HL-60/S4 treated with retinoic acid at 250 ng/mL for 4 days and 3 days (cell line): Measurements from ENCODE around the gene CDH13.

ENCODE experiments used
- in situ Hi-C: fragments of 300-500 bp; cut with MboI; formaldehyde crosslinking; loops from 2 replicates; pipeline ENCODE4 v1.7.0; 2022; ENCODE audit warnings: low sequenced_read_pairs

The CDH13 gene

DNA sequence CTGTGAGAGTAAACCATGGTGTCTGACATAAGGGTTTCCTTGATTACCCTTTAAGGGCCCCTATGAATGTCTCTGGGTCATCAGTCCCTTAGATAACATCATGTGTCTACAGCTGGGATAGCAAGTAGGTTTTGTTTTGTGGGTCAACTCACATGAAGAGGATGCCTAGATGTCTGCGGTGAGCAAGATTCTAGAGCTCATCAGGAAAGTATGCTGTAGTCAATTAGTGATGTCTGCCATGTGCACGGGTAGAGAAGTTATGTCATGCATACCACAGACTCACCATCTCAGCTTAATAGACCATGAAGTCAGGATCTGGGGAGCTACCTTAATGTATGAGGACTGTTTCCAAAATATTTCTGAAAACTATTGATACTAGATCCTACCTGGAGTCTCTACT is 57.5 kb downstream of the CDH13 start:
- in situ Hi-C loops = no loop called here

DNA sequence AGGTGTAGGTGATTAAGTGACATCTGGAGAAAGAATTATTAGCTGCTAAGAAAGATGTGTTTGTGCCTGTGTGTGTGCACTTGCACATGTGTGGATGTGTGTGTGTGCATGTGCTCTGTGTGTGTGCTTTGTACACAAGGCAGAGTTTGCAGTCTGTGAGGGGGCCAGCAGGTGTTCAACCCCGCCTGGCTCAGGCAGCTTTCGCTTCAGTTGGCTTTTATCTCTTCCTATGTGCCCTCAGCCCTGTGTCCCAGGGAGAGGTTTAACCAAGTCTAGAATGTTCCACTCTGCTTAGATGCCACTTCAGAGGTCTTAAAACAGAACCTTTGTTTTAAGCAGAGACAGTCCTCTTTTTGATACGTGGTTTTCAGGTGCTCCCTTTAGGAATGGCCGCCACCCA is 58.8 kb downstream of the CDH13 start:
- in situ Hi-C loops = no loop called here

DNA sequence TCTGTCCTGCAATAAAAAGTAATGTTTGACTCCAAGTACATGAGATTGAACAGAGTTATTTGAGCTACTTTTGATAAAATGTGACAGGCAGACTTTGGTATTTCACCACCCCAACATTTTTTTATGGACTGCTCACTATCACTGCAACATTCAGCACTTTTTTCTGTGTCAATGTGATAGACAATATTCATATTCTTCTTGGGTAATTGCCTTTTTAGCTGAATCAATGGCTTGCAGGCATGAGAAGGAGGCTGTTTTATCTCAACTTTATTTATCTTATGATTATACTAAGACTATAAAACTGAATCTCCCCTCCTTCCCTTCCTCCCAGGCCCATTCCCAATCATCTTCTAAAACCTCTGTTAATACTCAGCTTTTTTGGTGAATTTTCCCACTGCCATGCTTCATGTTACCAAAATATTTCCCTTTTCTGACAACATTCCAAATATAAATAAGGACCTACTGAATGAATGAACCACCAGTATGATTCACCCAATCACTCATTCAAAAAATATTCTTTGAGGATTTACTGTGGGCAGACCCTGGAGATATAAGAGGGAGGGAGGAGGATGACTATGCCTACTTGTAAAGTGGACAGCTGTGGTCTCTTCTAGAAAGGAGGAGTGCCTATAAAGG is 67.6 kb downstream of the CDH13 start:
- in situ Hi-C loops = no loop called here

DNA sequence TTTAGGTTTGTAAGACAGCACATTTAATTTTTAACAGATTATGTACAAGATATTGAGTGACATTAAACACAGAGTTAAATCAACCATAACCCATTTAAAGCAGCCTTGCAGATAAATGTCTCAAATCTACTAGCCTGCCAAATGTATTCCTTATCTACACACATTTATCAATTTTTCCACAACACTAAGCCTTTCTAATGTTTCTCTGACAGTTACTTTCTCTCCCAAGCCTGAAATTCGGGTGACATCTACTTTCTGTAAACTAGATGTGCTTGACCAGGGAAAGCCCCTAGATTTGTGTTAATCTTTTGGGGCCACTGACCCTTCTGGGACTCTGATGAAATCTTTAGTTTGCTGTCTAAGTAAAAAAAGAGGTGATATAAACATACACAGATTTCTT is 69.0 kb downstream of the CDH13 start:
- in situ Hi-C loops = no loop called here

DNA sequence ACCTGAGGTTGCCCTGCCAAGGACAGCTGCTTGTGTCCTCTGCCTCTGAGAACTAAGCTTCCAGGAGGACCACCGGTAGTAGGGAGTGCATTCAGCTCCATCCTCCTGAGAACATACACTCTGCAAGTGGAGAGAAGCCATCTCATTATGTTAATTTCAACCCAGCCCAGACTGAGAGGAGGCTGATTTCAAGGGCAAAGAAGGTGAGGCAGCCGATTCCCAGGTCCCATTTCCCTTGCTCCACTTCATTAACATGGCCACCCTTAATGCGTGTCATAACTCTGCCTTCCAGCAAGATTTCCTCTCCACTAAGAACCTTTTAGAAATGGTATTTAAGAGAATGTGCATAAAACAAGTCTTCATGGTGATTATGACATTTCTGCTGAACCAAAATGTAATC is 72.5 kb downstream of the CDH13 start:
- in situ Hi-C loops = no loop called here

DNA sequence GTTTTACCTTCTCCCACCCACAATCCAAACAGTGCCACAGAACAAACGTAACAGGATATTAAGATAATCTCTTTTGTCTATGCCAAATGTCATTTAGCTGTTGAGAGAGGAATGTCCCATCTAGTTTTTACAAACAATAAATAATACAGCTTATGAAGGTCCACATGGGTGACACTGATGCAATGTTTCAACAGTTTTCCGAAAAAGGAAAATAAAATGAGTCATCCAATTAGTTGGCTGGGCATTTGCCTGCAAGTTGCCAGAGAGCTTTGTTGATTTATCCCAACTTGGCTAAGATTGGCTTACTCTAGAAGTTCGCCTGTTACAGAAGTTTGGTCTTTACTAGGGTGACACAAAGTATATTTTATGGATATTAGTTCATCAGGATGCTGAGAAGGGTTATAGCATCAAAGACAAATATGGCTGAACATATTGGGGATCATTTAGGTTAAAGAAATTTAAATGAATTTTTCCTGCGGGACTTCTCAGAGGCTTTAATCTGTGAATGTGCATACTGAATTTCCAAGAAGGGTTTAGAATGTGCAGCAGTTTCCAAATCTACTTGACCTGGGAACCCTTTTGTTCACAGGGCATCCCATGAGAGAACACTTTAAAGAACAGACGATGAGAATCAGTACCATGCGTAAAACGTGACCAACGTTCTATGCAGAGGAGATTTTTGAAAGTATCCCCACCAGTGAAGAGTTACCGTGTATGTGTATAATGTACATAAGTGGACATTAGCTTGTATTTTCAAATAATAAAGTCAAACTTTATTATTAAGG is 73.1 kb downstream of the CDH13 start:
- in situ Hi-C loops = no loop called here

DNA sequence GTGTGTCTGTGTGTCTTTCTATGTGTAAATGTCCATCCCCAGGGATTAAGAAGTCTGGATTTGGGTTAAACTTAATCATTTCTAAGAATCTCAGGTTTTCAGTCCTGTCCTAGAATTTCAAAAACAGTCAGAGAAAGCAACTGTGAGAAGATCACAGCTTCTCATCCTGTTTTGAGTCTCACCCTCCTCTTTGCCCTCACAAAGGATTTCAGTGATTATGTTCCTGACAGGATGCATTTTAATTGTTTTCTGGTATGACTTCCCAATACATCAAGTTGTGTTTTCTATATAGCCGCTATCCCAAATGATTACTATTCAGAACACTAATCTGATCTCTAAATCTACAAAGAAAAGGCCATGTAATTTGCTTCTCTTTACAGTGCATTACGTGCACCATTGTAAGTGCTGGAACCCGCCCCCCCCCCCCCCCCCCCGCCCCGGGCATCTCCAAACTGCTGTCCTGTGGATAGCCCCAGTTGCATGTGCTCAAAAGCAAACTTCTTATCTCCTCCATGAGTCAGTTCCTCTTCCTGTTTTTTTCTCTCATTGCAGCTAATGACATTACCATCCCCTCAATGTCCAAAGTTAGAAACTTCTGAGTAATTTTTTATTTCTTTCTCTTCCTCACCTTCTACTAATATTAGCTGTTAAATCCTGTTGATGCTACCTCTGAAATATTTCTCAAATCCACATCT is 73.9 kb downstream of the CDH13 start:
- in situ Hi-C loops = no loop called here

DNA sequence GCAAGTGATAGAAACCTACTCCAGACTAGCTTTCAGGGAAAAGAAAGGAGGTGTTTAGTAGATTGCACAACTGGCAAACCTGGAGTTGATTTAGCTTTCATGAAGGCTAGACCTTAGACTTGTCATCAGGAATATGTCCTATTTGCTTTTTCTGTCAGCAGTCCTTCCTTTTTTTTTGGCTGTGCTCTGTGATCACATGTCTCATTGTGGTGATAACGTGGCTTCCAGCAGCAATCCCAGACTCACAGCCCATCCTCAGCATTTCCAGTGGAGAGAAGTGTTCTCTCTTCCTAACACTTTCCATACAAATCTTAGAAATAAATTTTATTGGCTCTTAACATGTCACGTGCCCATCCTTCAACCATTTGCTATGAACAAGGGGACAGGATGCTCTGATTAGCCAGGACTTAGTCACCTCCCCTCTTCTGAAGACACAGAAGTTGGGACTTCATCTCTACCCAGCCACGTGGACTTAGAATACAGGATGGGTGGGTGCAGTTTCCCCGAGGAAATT is 74.7 kb downstream of the CDH13 start:
- in situ Hi-C loops = no loop called here

DNA sequence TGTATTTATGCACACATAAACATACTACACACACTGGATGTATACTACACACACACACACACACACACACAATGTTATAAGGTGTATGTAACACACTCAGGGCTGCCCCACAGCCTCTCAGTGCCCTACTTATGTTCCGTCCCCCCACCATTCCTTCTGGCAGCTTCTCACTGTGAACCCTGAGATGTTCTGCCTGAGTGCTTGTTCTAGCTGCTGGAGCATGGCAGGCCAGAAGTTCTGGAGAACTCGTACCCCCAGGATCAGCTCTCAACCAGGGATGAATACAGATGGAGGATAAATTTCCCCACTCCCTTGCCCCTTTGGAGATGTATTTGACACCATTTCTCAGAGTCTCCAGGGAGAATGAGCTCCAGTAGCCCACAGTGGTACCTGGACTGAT is 76.4 kb downstream of the CDH13 start:
- in situ Hi-C loops = no loop called here

DNA sequence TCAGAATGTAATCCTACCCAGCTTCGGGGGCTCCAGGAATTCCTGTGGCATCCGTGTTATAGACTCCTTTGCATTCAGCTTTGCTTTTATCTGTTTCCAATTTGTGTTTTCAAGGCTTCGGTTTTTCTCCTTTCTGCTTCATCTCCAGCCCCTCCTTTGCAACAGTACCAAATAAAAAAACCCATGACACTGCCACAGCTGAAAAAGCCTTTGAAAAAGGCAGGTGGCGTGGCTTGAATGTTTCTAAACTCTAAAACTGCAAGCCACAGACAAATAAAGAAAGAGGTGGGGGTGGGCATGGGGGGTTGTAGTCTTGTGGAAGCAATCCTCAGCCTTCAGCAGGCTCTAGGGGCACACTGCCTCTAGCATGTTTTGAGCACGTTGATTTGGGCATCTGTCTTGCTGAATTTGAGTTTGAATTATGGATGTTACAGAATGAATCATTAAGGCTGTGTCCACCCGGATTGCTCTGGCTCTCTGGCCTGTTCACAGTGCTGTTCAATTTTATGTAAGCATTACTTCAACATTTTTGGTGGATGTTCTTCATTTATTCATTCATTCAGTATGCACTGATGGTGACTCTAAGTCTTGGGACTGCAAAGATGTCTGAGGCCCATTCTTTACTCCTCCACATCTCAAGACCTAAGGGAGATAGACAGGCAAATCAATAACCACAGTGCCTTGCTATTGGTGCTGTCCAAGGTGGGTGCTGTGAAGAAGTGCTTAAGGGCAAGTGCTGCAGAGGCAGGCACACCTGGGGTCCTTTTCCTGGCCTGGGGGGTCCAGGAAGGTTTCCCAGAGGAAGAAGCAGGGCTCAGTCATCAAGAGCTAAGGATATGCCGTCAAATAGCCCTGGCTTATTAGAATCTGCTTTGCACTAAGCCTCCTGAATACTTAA is 77.4 kb downstream of the CDH13 start:
- in situ Hi-C loops = no loop called here

DNA sequence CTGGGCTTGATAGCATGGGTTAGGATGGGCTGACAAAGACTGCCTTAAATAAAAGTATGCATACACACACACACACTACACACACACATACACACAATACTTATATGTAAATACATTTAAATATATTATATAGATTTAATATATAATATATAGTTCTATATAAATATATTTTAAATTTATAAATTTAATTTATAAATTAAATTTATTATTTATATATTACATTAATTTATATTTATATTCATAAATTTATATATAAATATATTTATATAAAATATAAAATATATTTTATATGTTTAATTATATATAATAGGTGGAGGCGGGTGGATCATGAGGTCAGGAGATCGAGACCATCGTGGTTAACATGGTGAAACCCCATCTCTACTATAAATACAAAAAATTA is 83.2 kb downstream of the CDH13 start:
- in situ Hi-C loops = no loop called here

DNA sequence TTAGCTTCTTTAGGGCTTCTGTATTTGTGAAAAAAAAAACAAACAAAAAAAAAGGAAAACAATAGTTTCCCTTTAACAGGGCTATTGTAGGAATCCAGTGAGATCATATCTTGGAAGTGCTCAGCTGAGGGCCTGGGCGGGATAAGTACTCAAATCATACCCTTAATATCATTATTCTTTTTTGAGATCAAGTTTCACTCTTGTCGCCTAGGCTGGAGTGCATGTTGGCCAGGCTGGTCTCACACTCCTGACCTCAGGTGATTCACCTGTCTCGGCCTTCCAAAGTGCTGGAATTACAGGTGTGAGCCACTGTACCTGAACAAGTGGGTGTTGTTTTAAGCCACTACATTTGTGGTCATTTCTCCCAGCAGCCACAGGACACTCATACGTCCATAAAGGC is 87.0 kb downstream of the CDH13 start:
- in situ Hi-C loops = no loop called here

DNA sequence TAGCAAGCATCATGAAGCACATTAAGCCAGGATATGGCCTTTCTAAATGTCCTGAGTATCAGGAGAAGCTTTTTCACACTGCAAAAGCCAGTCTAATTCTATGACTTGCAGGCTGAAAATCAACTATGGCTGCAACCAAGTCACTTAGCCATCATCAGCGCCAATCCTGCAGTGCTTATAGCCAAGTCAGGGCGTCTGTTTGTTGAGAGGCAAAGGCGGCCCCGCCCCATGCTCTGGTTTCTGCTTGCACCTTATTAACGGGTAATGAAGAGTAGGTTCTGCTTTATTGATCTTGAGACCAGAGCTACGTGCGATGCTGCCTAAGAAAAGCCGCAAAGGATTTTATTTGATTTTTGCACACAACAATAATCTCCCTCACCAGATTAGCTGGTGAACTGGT is 88.4 kb downstream of the CDH13 start:
- in situ Hi-C loops = no loop called here

DNA sequence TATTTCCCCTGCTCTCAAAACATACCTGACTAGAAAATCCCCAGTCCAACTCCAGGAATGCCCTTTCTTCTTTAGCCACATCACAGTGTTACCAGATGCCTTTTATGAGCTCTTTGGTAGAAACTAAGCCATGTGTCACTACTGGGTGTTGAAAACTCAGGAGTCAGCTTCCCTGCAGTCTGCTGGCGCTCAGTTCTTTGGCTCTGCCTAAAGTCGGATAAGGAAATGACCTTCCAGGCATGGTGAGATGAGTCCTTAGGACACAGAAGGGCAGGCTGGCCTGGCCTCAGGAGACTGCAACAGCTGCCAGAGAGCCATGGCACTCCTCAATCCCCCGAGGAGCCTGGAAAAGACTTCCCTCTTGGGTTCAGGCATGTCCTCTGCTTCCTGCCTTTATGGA is 89.1 kb downstream of the CDH13 start:
- in situ Hi-C loops = no loop called here

DNA sequence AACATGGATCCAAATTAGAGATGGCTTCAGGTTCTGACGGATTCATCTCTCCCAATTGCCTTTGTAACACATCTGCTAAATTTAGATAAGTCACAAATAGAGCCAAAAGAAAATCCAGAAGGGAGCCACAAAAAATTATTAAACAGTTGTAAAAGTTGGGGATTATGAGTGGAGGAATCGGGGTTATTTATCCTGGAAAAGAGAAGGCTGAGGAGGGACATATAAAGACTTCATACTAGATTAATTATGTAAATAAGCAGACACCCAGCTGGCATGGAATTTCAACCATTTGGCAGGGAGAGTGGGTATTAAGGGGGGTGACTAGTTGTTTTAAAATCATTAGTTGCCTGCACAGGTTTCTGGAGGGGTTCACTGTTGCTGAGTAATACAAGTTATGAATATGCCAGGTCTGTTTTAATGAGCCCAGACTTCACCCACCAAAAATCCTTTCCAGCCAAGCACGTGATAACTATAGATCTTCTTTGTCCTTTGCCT is 89.6 kb downstream of the CDH13 start:
- in situ Hi-C loops = no loop called here

DNA sequence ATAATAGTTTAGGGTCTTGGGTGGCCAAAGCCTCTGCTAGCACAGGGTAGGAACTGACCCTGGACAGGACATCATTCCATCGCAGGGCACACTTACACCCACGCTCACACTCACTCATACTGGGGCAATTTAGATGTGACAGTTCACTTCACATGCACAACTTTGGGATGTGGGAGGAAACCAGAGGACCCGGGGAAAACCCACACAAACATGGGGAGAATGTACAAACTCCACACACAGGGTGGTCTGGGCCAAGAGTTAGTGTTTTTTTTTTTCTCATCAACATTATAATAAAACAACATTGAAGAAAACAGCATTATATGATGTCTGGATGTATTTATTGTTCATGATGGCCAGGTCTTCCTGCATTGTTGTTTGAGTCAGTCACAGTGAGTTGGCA is 93.6 kb downstream of the CDH13 start:
- in situ Hi-C loops = no loop called here

DNA sequence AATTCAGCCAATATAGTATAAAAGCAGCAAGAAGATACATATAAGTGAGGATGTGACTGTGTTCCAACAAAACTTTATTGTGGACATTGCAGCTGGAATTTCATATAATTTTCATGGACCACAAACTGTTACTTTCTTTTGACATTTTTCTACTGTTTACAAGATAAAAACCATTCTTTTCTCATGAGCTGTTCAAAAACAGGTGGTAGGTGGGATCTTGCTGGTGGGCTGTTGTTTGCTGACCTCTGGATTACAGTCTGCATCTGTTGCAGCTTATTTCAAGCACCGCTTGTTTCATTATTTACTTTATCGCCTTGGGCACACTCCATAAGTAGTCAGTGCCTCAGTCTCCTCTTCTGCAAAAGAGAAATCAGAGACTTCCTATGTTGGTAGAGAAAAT is 99.5 kb downstream of the CDH13 start:
- in situ Hi-C loops = no loop called here

DNA sequence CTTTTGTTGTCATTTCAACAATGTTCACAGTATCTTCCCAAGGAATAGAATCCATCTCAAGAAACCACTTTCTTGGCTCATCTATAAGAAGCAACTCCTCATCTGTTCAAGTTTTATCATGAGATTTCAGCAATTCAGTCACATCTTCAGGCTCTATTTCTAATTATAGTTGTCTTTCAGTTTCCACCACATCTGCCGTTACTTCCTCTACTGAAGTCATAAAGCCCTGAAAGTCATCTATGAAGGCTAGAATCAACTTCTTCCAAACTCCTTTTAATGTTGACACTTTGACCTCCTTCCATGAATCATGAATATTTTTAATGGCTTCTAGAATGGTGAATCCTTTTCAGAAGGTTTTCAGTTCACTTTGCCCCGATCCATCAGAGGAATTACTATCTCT is 102.1 kb downstream of the CDH13 start:
- in situ Hi-C loops = no loop called here

DNA sequence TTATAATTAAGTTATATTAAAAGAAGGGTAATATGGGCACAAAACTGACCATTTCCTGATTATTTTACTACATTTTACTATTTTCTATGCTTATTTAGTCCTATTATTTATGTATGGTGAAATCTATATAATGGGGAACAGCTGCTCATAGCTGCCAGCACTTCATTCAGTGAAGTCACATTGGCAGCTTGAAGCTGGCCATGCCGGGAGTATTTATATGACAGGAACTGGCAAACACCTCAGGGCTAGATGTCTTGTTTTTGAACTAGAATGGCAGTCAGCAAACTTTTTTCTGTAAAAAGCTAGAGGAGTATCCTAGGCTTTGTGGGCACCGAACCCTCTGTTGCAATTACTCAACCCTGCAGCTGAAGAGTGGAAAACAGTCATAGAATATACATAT is 104.1 kb downstream of the CDH13 start:
- in situ Hi-C loops = no loop called here

DNA sequence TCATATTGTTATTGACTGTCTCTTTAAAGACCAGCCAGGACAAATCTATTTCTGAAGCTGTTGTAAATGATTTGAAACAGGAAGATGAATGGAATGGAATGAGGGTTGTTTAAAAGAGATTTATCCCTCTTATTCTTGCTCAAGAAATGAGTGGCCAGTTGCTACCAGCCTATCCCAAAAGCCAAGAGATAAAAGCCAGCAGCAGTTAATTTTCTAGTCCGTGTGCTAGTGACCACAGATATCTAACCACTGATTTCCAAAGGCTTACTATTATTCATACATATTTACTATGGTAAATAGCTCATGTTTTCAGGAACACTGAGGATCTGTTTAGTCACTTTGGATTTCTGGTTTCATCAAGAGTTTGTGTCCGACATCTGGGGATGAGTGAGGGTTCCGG is 105.7 kb downstream of the CDH13 start:
- in situ Hi-C loops = no loop called here

DNA sequence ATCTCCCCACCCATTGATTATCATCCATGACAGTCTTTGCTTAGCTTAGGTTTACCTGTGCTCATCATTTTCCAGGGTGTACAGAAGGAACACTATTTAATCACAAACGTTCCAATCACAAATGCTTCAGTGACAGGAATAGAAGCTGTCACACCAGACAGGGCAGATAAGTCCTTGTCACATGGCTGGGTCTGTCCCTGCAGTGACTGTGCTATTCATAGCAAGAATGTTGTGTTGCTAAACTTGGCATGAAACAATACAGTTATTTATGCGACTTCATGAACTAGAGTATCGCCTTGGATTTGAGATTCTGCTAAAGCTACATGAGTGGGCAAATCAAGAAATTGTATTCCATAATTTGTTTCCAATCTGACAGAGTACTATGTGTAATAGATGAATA is 108.4 kb downstream of the CDH13 start:
- in situ Hi-C loops = no loop called here
